ENCODE data around the gene ANKIB1. TPM values are rescaled to one million over a fixed set of nuclear protein-coding genes. Genes with fewer than 3 reads are reported as not detected.
"Not testable (repeated sequence)": the region's sequence is repeated elsewhere in the genome, so short reads cannot be mapped to it uniquely, and the experiment has no call there.

ANKIB1 gene
- total RNA-seq, 6 experiments from 2014 or later, result 9.3 to 20.8 (median 15.0) TPM

GRCh38 chr7:92250603-92251002 is 4.8 kb downstream of the ANKIB1 start:
- no peak overlapping the region for H3K4me3 ChIP-seq
- intact Hi-C loops (cut with DNase I), result no loop called here
- H3K36me3 ChIP-seq, result no peaks in the 10 kb centered on the region
- peaks cover 0 to 6% (median 0%) of the 10 kb centered on the region in 4 donors for H3K4me1 ChIP-seq
- no peak for ATAC-seq
- no peaks in the 10 kb centered on the region for H3K27me3 ChIP-seq
- H3K9me3 ChIP-seq, result no peaks in the 10 kb centered on the region
- no peak for TF ChIP-seq POLR2A (IDR thresholded peaks at IDR 0.05)
- TF ChIP-seq CTCF (IDR thresholded peaks at IDR 0.05), result no peak
- no peak overlapping the region for H3K27ac ChIP-seq
- no peak for DNase-seq

DNA sequence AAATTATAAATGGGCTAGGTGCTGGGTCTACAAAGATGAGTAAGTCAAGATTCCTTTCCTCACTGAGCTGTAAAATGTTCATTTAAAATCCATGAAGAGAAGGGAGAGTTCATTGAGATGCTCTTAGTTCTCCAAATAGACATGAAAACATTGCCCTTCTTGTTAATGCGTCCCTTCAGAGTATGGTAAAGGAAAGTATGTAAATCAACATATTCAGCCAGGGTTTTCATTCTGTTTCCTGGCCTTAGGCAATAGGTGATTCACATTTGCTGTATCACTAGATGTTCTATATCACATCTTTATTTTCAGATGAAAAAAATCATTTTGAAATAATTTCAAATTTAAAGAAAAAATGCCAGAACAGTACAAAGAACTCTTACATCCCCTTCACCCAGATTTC is 5.4 kb downstream of the ANKIB1 start:
- H3K27ac ChIP-seq, result no peak overlapping the region
- H3K27me3 ChIP-seq, result no peaks in the 10 kb centered on the region
- TF ChIP-seq CTCF (IDR thresholded peaks at IDR 0.05), result no peak
- no peak for TF ChIP-seq POLR2A (IDR thresholded peaks at IDR 0.05)
- no peak overlapping the region for H3K4me3 ChIP-seq
- no peak for ATAC-seq
- no peaks in the 10 kb centered on the region for H3K36me3 ChIP-seq
- WGBS (ENCODE audit: insufficient coverage, low coverage, low lambda C conversion rate, missing lambda C conversion rate), result 100% methylated on average over 1 of the region's 1 CpG
- intact Hi-C loops (cut with DNase I), result no loop called here
- no peak for DNase-seq
- H3K4me1 ChIP-seq, result peaks cover 0 to 6% (median 0%) of the 10 kb centered on the region in 4 donors
- no peaks in the 10 kb centered on the region for H3K9me3 ChIP-seq

- TF ChIP-seq POLR2A (IDR thresholded peaks at IDR 0.05) (no peak), CTCF (IDR thresholded peaks at IDR 0.05) (no peak)
- no peak for ATAC-seq
- Histone ChIP-seq H3K9me3 (no peaks in the 10 kb centered on the region), H3K27me3 (no peaks in the 10 kb centered on the region), H3K4me3 (no peak overlapping the region), H3K36me3 (no peaks in the 10 kb centered on the region), H3K4me1 (no peaks in the 10 kb centered on the region), H3K27ac (no peak overlapping the region)
- WGBS (ENCODE audit: insufficient coverage, low coverage, low lambda C conversion rate, missing lambda C conversion rate), result 100% methylated on average over 1 of the region's 1 CpG
- no peak for DNase-seq
- intact Hi-C loops (cut with DNase I), result no loop called here
These were observed 7.5 kb downstream of the ANKIB1 start for GRCh38 chr7:92253251-92253650.

DNA sequence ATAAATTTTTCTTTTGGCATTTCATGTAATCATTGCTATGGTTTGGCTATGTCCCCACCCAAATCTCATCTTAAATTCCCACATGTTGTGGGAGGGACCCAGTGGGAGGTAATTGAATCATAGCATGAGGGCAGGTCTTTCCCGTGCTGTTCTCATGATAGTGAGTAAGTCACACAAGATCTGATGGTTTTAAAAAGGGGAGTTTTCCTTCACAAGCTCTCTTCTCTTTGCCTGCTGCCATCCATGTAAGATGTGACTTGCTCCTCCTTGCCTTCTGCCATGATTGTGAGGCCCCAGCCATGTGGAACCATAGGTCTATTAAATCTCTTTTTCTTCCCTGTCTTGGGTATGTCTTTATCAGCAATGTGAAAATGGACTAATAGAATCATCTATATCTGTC is 9.0 kb downstream of the ANKIB1 start:
- H3K36me3 ChIP-seq; H3K4me3 ChIP-seq; DNase-seq; H3K4me1 ChIP-seq; H3K27me3 ChIP-seq; intact Hi-C loops (cut with DNase I); ATAC-seq; H3K9me3 ChIP-seq; H3K27ac ChIP-seq: not testable (repeated sequence)
- WGBS (ENCODE audit: insufficient coverage, low coverage, low lambda C conversion rate, missing lambda C conversion rate), result 75% methylated on average over 1 of the region's 1 CpG

- ATAC-seq (no peak), DNase-seq (no peak)
- no peak for TF ChIP-seq CTCF (IDR thresholded peaks at IDR 0.05)
- TF ChIP-seq POLR2A (IDR thresholded peaks at IDR 0.05), result no peak
- Histone ChIP-seq H3K27ac (no peak overlapping the region), H3K9me3 (no peaks in the 10 kb centered on the region), H3K4me1 (no peaks in the 10 kb centered on the region), H3K27me3 (no peaks in the 10 kb centered on the region), H3K36me3 (no peaks in the 10 kb centered on the region), H3K4me3 (no peak overlapping the region)
- 80% methylated on average over 4 of the region's 4 CpGs for WGBS (ENCODE audit: insufficient coverage, low coverage, low lambda C conversion rate, missing lambda C conversion rate)
- intact Hi-C loops (cut with DNase I), result no loop called here
These were observed 9.5 kb downstream of the ANKIB1 start for GRCh38 chr7:92255308-92255707.
